CD4-positive, alpha-beta T cell treated with Interleukin-4 for 1 hour (primary cell): Measurements from ENCODE around the gene RPL3.
"Not testable (repeated sequence)": the region's sequence is repeated elsewhere in the genome, so short reads cannot be mapped to it uniquely, and the experiment has no call there.

Experiments
- DNase-seq, 2 donors: peaks; one replicate each; pipeline ENCODE4 v3.0.0-alpha.2; 2020 to 2022

RPL3 gene

GRCh38 chr22:39350757-39351688 is 31.6 kb upstream of the RPL3 start:
- DNase-seq, result no peak

GRCh38 chr22:39349967-39350726 is 30.7 kb upstream of the RPL3 start, which contains the start of gene SYNGR1:
SYNGR1 (plus strand) TSS chr22:39349991; CDS start chr22:39350011, 20 bp downstream.
- DNase-seq, result no peak

GRCh38 chr22:39349506-39349966 is 30.1 kb upstream of the RPL3 start:
- peak; percentile 25 to 31 for DNase-seq

GRCh38 chr22:39348909-39349505 is 29.6 kb upstream of the RPL3 start:
- DNase-seq, result peak in 1 of 2 donors; percentile 40

GRCh38 chr22:39345231-39345630 is 25.8 kb upstream of the RPL3 start:
- DNase-seq, result no peak

- no peak for DNase-seq
These were observed 24.6 kb upstream of the RPL3 start for GRCh38 chr22:39344046-39344390.

GRCh38 chr22:39343259-39344045 is 24.0 kb upstream of the RPL3 start:
- peak; percentile 64 to 68 for DNase-seq

- DNase-seq, result no peak
These were observed 21.8 kb upstream of the RPL3 start for GRCh38 chr22:39341179-39341578.

- not testable (repeated sequence) for DNase-seq
These were observed 20.4 kb upstream of the RPL3 start for GRCh38 chr22:39339775-39340174.

GRCh38 chr22:39336411-39336810 is 17.0 kb upstream of the RPL3 start:
- no peak for DNase-seq

- DNase-seq, result no peak
These were observed 13.1 kb upstream of the RPL3 start for GRCh38 chr22:39332441-39333064.

- not testable (repeated sequence) for DNase-seq
These were observed 11.1 kb upstream of the RPL3 start for GRCh38 chr22:39330553-39330952.

GRCh38 chr22:39327995-39328754 is 8.8 kb upstream of the RPL3 start:
- no peak for DNase-seq

- no peak for DNase-seq
These were observed 6.0 kb upstream of the RPL3 start for GRCh38 chr22:39325392-39325932.

- DNase-seq, result not testable (repeated sequence)
These were observed 1.2 kb upstream of the RPL3 start for GRCh38 chr22:39320616-39321029.

- DNase-seq, result peak in 1 of 2 donors; percentile 41
These were observed 728 bp downstream of the RPL3 start for GRCh38 chr22:39318507-39319283.

- no peak for DNase-seq
These were observed 1.5 kb downstream of the RPL3 start for GRCh38 chr22:39317775-39318506.

GRCh38 chr22:39317084-39317774 is 2.2 kb downstream of the RPL3 start:
- peak; percentile 44 to 64 for DNase-seq
